Osteoblast (primary cell): Measurements from ENCODE around the gene CLK2. TPM values are rescaled to one million over a fixed set of nuclear protein-coding genes. Genes with fewer than 3 reads are reported as not detected.

ENCODE experiments used
- DNase-seq: peaks from one replicate; pipeline ENCODE4 v3.0.0; 2011; ENCODE audit warnings: low spot score, mixed read lengths; ENCODE audit not compliant: insufficient read length; ENCODE audit errors: missing footprints
- H2AFZ ChIP-seq: 2 replicates; pipeline ENCODE4 v1.6.0; 2011; ENCODE audit warnings: mild to moderate bottlenecking, low read length
- H3K27ac ChIP-seq: 2 replicates; pipeline ENCODE4 v1.5.1; 2011; ENCODE audit warnings: mild to moderate bottlenecking, low read depth, low read length, moderate library complexity
- H3K27me3 ChIP-seq: 2 replicates; pipeline ENCODE4 v1.6.0; 2012; ENCODE audit warnings: mild to moderate bottlenecking, control low read depth, inconsistent platforms, low read length, moderate library complexity; ENCODE audit not compliant: insufficient read depth
- H3K36me3 ChIP-seq: 2 replicates; pipeline ENCODE4 v1.5.1; 2011; ENCODE audit warnings: mild to moderate bottlenecking, low read length, control low read depth, moderate library complexity; ENCODE audit not compliant: insufficient read depth
- H3K4me1 ChIP-seq: 2 replicates; pipeline ENCODE4 v1.5.1; 2011; ENCODE audit warnings: mild to moderate bottlenecking, low read length, control low read depth, moderate library complexity; ENCODE audit not compliant: insufficient read depth
- H3K4me2 ChIP-seq: 2 replicates; pipeline ENCODE4 v1.6.0; 2011; ENCODE audit warnings: mild to moderate bottlenecking, low read length; ENCODE audit not compliant: insufficient read depth
- H3K4me3 ChIP-seq: fragments of 200-600 bp; sonication (generic); 3 replicates; pipeline ENCODE4 v1.5.1; 2012; ENCODE audit warnings: mild to moderate bottlenecking, low read length, inconsistent platforms; ENCODE audit not compliant: insufficient read depth
- H3K79me2 ChIP-seq: 2 replicates; pipeline ENCODE4 v1.6.0; 2012; ENCODE audit warnings: mild to moderate bottlenecking, low read length, control low read depth, inconsistent platforms; ENCODE audit not compliant: insufficient read depth
- H3K9me3 ChIP-seq: 2 replicates; pipeline ENCODE4 v1.5.1; 2011; ENCODE audit warnings: low read depth, low read length, control low read depth
- H4K20me1 ChIP-seq: 2 replicates; pipeline ENCODE4 v1.6.0; 2012; ENCODE audit warnings: mild to moderate bottlenecking, low read length, control low read depth; ENCODE audit not compliant: insufficient read depth
- CTCF ChIP-seq: IDR thresholded peaks from 2 replicates; pipeline ENCODE4 v1.5.1; 2011; ENCODE audit warnings: mild to moderate bottlenecking, low read depth, low read length, moderate library complexity; ENCODE audit errors: extremely low read depth
- total RNA-seq: library from RNA; depleted of rRNA; stranded (reverse); fragments of >200 nt; gene quantifications from 2 replicates; pipeline ENCODE4 v1.2.3, GENCODE V29; 2012

CLK2 gene
- total RNA-seq, 1 donor: 17.4 TPM

GRCh38 chr1:155284476-155284875 is 11.2 kb upstream of the CLK2 start:
- Histone ChIP-seq H3K36me3 (no peaks in the 10 kb centered on the region), H3K27ac (no peak overlapping the region), H3K4me2 (no peak overlapping the region), H3K79me2 (no peaks in the 10 kb centered on the region), H2AFZ (no peak overlapping the region), H3K27me3 (no peaks in the 10 kb centered on the region), H3K4me3 (no peak overlapping the region), H3K9me3 (no peaks in the 10 kb centered on the region), H4K20me1 (no peaks in the 10 kb centered on the region), H3K4me1 (no peaks in the 10 kb centered on the region)
- DNase-seq: no peak
- no peak for TF ChIP-seq CTCF

GRCh38 chr1:155282488-155283091 is 9.3 kb upstream of the CLK2 start:
- Histone ChIP-seq H3K9me3 (no peaks in the 10 kb centered on the region), H3K79me2 (no peaks in the 10 kb centered on the region), H3K27me3 (no peaks in the 10 kb centered on the region), H2AFZ (no peak overlapping the region), H4K20me1 (no peaks in the 10 kb centered on the region), H3K4me2 (no peak overlapping the region), H3K4me3 (no peak overlapping the region), H3K36me3 (no peaks in the 10 kb centered on the region), H3K27ac (no peak overlapping the region), H3K4me1 (peaks cover 6% of the 10 kb centered on the region)
- no peak for DNase-seq
- no peak for TF ChIP-seq CTCF

GRCh38 chr1:155279268-155279667 is 6.0 kb upstream of the CLK2 start:
- H3K4me2 ChIP-seq: no peak overlapping the region
- H3K27me3 ChIP-seq: no peaks in the 10 kb centered on the region
- H3K36me3 ChIP-seq: no peaks in the 10 kb centered on the region
- no peaks in the 10 kb centered on the region for H3K9me3 ChIP-seq
- peaks cover 14% of the 10 kb centered on the region for H3K4me1 ChIP-seq
- no peak for TF ChIP-seq CTCF
- H3K27ac ChIP-seq: no peak overlapping the region
- H4K20me1 ChIP-seq: no peaks in the 10 kb centered on the region
- no peaks in the 10 kb centered on the region for H3K79me2 ChIP-seq
- no peak overlapping the region for H3K4me3 ChIP-seq
- H2AFZ ChIP-seq: no peak overlapping the region
- DNase-seq: no peak

GRCh38 chr1:155278689-155279160 is 5.4 kb upstream of the CLK2 start:
- Histone ChIP-seq H3K27me3 (no peaks in the 10 kb centered on the region), H3K4me1 (peaks cover 16% of the 10 kb centered on the region), H2AFZ (no peak overlapping the region), H3K27ac (no peak overlapping the region), H3K79me2 (peaks cover 1% of the 10 kb centered on the region), H4K20me1 (no peaks in the 10 kb centered on the region), H3K36me3 (no peaks in the 10 kb centered on the region), H3K9me3 (no peaks in the 10 kb centered on the region), H3K4me2 (peak overlapping the region; percentile 94), H3K4me3 (no peak overlapping the region)
- DNase-seq: no peak
- no peak for TF ChIP-seq CTCF
